Astrocyte (in vitro differentiated cells and primary cell): Measurements from ENCODE around the gene SHROOM3. TPM values are rescaled to one million over a fixed set of nuclear protein-coding genes. Genes with fewer than 3 reads are reported as not detected.

Experiments used
- DNase-seq: peaks from one replicate; pipeline ENCODE4 v3.0.0-alpha.2; 2010; ENCODE audit warnings: low read depth
- FAIRE-seq: peaks from 2 replicates; lab custom pipeline; 2011; peaks lifted over from hg19 to GRCh38; lab: Jason Lieb, UNC
- H2AFZ ChIP-seq: 2 replicates; pipeline ENCODE4 v1.6.0; 2012; ENCODE audit warnings: low read depth, low read length, inconsistent platforms
- H3K27ac ChIP-seq: 2 replicates; pipeline ENCODE4 v1.5.1; 2011; ENCODE audit warnings: low read depth, low read length, inconsistent platforms
- H3K27me3 ChIP-seq: 2 replicates; pipeline ENCODE4 v1.6.0; 2011; ENCODE audit warnings: low read length, inconsistent platforms; ENCODE audit not compliant: insufficient read depth
- H3K36me3 ChIP-seq: 2 replicates; pipeline ENCODE4 v1.5.1; 2011; ENCODE audit warnings: low read length, inconsistent platforms; ENCODE audit not compliant: insufficient read depth
- H3K4me1 ChIP-seq: 2 replicates; pipeline ENCODE4 v1.5.1; 2011; ENCODE audit warnings: low read length, inconsistent platforms; ENCODE audit not compliant: insufficient read depth
- H3K4me2 ChIP-seq: 2 replicates; pipeline ENCODE4 v1.6.0; 2012; ENCODE audit warnings: low read length, inconsistent platforms
- H3K4me3 ChIP-seq: 2 replicates; pipeline ENCODE4 v1.5.1; 2011; ENCODE audit warnings: low read depth, mild to moderate bottlenecking, low read length, inconsistent platforms; ENCODE audit not compliant: insufficient read depth
- H3K79me2 ChIP-seq: 2 replicates; pipeline ENCODE4 v1.6.0; 2012; ENCODE audit warnings: mild to moderate bottlenecking, low read length, inconsistent platforms; ENCODE audit not compliant: insufficient read depth
- H3K9ac ChIP-seq: 2 replicates; pipeline ENCODE4 v1.6.0; 2012; ENCODE audit warnings: mild to moderate bottlenecking, low read length, inconsistent platforms
- H3K9me3 ChIP-seq: 2 replicates; pipeline ENCODE4 v1.5.1; 2012; ENCODE audit warnings: low read depth, mild to moderate bottlenecking, low read length, inconsistent platforms; ENCODE audit not compliant: insufficient read depth
- H4K20me1 ChIP-seq: 2 replicates; pipeline ENCODE4 v1.6.0; 2012; ENCODE audit warnings: low read length, inconsistent platforms; ENCODE audit not compliant: insufficient read depth
- H3K27ac Mint-ChIP-seq: one replicate; pipeline ENCODE4 v1.8.0; 2021; ENCODE audit warnings: mild to moderate bottlenecking, mixed read lengths; ENCODE audit not compliant: unreplicated experiment
- H3K27me3 Mint-ChIP-seq: one replicate; pipeline ENCODE4 v1.8.0; 2021; ENCODE audit warnings: low read depth, mixed read lengths; ENCODE audit not compliant: unreplicated experiment
- H3K36me3 Mint-ChIP-seq: one replicate; pipeline ENCODE4 v1.8.0; 2021; ENCODE audit warnings: low read depth, mixed read lengths; ENCODE audit not compliant: unreplicated experiment
- H3K4me1 Mint-ChIP-seq: one replicate; pipeline ENCODE4 v1.8.0; 2021; ENCODE audit warnings: low read depth, mixed read lengths; ENCODE audit not compliant: unreplicated experiment
- H3K4me3 Mint-ChIP-seq: one replicate; pipeline ENCODE4 v1.8.0; 2021; ENCODE audit warnings: mild to moderate bottlenecking, moderate library complexity, mixed read lengths; ENCODE audit not compliant: unreplicated experiment
- H3K9me3 Mint-ChIP-seq: one replicate; pipeline ENCODE4 v1.8.0; 2021; ENCODE audit warnings: mild to moderate bottlenecking, mixed read lengths; ENCODE audit not compliant: unreplicated experiment
- EZH2 ChIP-seq: IDR thresholded peaks from 2 replicates; pipeline ENCODE4 v1.6.1; 2012; ENCODE audit warnings: mild to moderate bottlenecking, low read length, inconsistent platforms; ENCODE audit not compliant: insufficient read depth
- total RNA-seq: library from RNA; stranded (reverse); gene quantifications from 2 replicates; pipeline ENCODE4 v1.2.1, GENCODE V29; 2021
- TF ChIP-seq, protein P1 (sequence below): IDR thresholded peaks from 2 replicates; pipeline ENCODE4 v1.5.1; 2011; ENCODE audit warnings: low read depth, mild to moderate bottlenecking, inconsistent platforms, low read length, moderate library complexity; ENCODE audit not compliant: insufficient read depth

SHROOM3 gene
- total RNA-seq, 1 donor from 2014 or later, result 64.6 TPM

- H3K4me3 ChIP-seq, result no peak overlapping the region
- Mint-ChIP-seq H3K9me3 (no peaks in the 10 kb centered on the region), H3K27me3 (no peaks in the 10 kb centered on the region), H3K36me3 (peaks cover 29% of the 10 kb centered on the region), H3K4me1 (peaks cover 76% of the 10 kb centered on the region), H3K27ac (peak overlapping the region; percentile 81), H3K4me3 (peak overlapping the region; percentile 8)
- peak overlapping the region; percentile 12 for H3K27ac ChIP-seq
- no peaks in the 10 kb centered on the region for H4K20me1 ChIP-seq
- H3K4me1 ChIP-seq, result peaks cover 31% of the 10 kb centered on the region
- no peak for TF ChIP-seq EZH2
- TF ChIP-seq, protein P1, sequence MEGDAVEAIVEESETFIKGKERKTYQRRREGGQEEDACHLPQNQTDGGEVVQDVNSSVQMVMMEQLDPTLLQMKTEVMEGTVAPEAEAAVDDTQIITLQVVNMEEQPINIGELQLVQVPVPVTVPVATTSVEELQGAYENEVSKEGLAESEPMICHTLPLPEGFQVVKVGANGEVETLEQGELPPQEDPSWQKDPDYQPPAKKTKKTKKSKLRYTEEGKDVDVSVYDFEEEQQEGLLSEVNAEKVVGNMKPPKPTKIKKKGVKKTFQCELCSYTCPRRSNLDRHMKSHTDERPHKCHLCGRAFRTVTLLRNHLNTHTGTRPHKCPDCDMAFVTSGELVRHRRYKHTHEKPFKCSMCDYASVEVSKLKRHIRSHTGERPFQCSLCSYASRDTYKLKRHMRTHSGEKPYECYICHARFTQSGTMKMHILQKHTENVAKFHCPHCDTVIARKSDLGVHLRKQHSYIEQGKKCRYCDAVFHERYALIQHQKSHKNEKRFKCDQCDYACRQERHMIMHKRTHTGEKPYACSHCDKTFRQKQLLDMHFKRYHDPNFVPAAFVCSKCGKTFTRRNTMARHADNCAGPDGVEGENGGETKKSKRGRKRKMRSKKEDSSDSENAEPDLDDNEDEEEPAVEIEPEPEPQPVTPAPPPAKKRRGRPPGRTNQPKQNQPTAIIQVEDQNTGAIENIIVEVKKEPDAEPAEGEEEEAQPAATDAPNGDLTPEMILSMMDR, result peak; percentile 91
- DNase-seq (peak; percentile 58), FAIRE-seq (peak; percentile 94)
- peaks cover 9% of the 10 kb centered on the region for H3K36me3 ChIP-seq
- H3K9ac ChIP-seq, result no peak overlapping the region
- peak overlapping the region; percentile 34 for H3K4me2 ChIP-seq
- no peak overlapping the region for H2AFZ ChIP-seq
- H3K9me3 ChIP-seq, result no peaks in the 10 kb centered on the region
- no peaks in the 10 kb centered on the region for H3K27me3 ChIP-seq
- H3K79me2 ChIP-seq, result no peaks in the 10 kb centered on the region
These were observed 323.4 kb downstream of the SHROOM3 start for GRCh38 chr4:76758290-76758882.

- Histone ChIP-seq H3K9me3 (no peaks in the 10 kb centered on the region), H3K27ac (no peak overlapping the region), H3K79me2 (no peaks in the 10 kb centered on the region), H2AFZ (no peak overlapping the region), H3K4me3 (no peak overlapping the region), H4K20me1 (no peaks in the 10 kb centered on the region), H3K36me3 (peaks cover 9% of the 10 kb centered on the region), H3K27me3 (no peaks in the 10 kb centered on the region), H3K9ac (no peak overlapping the region), H3K4me2 (peak overlapping the region; percentile 34), H3K4me1 (peaks cover 27% of the 10 kb centered on the region)
- DNase-seq, result peak; percentile 31
- H3K9me3 Mint-ChIP-seq, result no peaks in the 10 kb centered on the region
- TF ChIP-seq, protein P1, result no peak
- TF ChIP-seq EZH2, result no peak
- peak overlapping the region; percentile 15 for H3K4me3 Mint-ChIP-seq
- peak; percentile 74 for FAIRE-seq
- peaks cover 29% of the 10 kb centered on the region for H3K36me3 Mint-ChIP-seq
- H3K4me1 Mint-ChIP-seq, result peaks cover 72% of the 10 kb centered on the region
- no peaks in the 10 kb centered on the region for H3K27me3 Mint-ChIP-seq
- H3K27ac Mint-ChIP-seq, result peak overlapping the region; percentile 81
These were observed 324.0 kb downstream of the SHROOM3 start for GRCh38 chr4:76758996-76759395.

GRCh38 chr4:76760193-76760592 lies 325.2 kb downstream of the SHROOM3 start:
- Histone ChIP-seq H3K27ac (no peak overlapping the region), H3K4me1 (peaks cover 16% of the 10 kb centered on the region), H3K9me3 (no peaks in the 10 kb centered on the region), H2AFZ (no peak overlapping the region), H3K4me2 (no peak overlapping the region), H3K4me3 (no peak overlapping the region), H3K9ac (no peak overlapping the region), H3K79me2 (no peaks in the 10 kb centered on the region), H3K36me3 (peaks cover 9% of the 10 kb centered on the region), H4K20me1 (no peaks in the 10 kb centered on the region), H3K27me3 (no peaks in the 10 kb centered on the region)
- FAIRE-seq (no peak), DNase-seq (no peak)
- Mint-ChIP-seq H3K27ac (peak overlapping the region; percentile 77), H3K9me3 (no peaks in the 10 kb centered on the region), H3K27me3 (no peaks in the 10 kb centered on the region), H3K4me3 (peak overlapping the region; percentile 29), H3K4me1 (peaks cover 69% of the 10 kb centered on the region), H3K36me3 (peaks cover 24% of the 10 kb centered on the region)
- no peak for TF ChIP-seq EZH2
